Stimulated activated naive CD4-positive, alpha-beta T cell (primary cell): ENCODE measurements around the gene TXNRD1.

Source experiments
- DNase-seq, 6 experiments: peaks; one replicate each; lab custom pipeline; 2025; lab: John Stamatoyannopoulos, UW

Gene TXNRD1

GRCh38 chr12:104350211-104351056 lies 134.9 kb downstream of the TXNRD1 start:
- no peak for DNase-seq

GRCh38 chr12:104351057-104351983 lies 135.7 kb downstream of the TXNRD1 start:
- DNase-seq, result no peak

DNA sequence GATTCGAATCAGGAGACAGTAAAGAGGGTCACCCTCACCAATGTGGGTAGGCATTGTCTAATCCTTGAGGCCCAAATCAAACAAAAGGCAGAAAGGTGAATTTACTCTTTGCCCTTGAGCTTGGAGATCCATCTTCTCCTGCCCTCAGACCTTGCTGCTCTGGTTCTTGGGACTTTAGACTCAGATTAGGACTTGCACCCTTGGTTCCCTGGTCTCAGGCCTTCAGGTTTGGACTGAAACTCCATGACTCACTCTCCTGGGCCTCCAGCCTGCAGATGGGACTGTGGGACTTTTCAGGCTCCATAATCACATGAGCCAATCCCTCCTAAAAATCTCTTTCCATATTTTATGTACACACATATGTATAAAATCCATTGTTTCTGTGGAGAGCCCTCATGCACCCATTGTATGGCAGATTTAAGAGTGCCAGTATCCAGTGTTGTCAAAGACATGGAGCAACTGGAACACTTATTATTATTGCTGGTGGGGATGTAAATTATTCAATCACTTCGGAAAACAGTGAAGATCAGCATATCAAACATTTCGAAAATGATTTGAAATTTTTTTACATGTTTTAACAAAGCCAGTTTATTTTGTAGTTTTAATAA lies 136.6 kb downstream of the TXNRD1 start:
- DNase-seq, result no peak

DNA sequence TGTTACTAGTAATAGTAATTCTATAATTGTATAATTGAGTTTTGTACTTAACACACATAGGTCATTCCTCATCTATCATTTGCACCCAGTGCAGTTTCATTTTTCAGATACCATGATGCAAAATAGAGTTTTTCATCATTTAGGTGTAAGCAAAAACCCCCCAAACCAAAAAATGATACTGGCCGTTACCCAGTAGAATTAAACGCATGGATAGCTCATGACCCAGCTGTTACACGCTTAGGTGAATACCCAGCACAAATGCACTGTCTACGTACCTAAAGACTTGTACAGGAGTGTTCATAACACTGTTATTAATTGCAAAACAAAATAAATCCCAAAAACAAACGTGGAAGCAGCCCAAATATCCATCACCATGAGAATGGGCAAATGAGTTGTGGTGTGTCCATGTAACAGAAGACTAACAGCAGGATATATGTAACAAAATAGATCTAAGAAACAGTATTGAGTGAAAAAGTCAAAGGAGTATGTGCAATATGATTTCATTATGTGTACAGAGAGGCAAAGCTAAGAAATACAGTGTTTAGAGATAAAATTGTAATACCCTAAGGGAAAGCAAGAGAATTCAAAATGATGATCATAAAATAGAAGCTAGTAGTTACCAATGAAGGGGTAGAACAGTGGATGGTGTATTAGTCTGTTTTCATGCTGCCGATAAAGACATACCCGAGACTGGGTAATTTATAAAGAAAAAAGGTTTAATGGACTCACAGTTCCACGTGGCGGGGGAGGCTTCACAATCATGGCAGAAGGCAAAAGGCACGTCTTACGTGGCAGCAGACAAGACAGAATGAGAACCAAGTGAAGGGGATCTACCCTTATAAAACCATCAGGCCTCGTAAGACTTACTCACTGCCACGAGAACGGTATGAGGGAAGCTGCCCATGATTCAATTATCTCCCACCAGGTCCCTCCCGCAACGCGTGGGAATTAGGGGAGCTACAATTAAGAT lies 137.7 kb downstream of the TXNRD1 start:
- no peak for DNase-seq

- no peak for DNase-seq
These were observed 138.7 kb downstream of the TXNRD1 start for GRCh38 chr12:104354167-104354867.

GRCh38 chr12:104354868-104355570 lies 139.4 kb downstream of the TXNRD1 start:
- DNase-seq, result no peak

GRCh38 chr12:104355630-104356029 lies 140.1 kb downstream of the TXNRD1 start:
- DNase-seq, result no peak

- DNase-seq, result no peak
These were observed 140.9 kb downstream of the TXNRD1 start for GRCh38 chr12:104356231-104357115.

DNA sequence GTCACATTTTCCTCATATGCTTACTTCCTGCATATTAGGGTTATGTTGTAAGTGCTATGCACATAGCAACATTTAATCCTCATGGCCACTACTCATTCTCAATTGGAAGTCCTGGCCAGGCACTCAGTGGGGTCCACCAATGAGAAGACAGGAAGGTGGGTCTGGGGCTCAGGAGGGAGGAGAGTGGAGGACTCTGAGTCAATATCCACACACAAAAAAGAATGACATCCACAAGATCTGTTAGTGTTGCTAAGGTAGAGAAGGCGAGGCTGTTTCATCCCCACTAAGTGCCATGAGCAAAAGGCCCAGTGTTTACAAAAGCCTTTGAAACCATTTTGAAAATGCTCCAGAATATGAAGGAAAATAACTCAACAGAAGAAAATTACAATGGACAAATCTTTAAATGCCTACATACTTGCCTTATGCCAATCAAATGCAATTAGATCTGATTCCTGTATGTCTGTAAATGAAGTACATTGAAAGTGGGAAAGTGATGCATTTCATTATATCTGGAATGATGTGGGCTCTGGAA lies 141.9 kb downstream of the TXNRD1 start:
- DNase-seq, result no peak

DNA sequence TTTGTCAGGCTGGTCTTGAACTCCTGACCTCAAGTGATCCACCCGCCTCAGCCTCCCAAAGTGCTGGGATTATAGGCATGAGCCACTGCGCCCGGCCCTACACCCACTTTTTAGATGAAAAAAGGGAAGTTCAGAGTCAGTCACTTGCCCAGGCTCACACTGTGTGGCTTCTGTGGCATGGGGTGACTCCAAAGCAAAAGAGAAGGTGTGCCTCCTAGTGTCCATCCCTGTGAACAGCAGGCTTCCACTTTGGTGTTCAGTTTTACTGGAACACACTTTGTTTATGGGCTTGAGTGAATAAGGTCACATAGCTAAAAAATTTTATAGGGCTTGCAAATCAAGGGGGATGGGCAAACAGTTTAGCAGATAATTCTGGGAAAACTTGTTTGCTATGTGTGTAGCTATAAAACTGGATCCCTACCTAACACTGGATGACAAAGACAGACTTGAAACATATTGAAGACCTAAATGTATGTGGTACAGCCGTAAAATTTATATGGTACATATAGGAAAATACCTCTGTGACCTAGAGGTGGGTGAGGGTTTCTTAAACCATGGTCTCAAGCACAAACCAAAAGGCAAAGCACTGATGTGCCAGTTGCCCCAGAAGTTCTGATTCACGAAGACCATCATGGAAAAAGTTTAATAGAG lies 142.9 kb downstream of the TXNRD1 start:
- peak; percentile 32 to 74 (median 44) for DNase-seq

DNA sequence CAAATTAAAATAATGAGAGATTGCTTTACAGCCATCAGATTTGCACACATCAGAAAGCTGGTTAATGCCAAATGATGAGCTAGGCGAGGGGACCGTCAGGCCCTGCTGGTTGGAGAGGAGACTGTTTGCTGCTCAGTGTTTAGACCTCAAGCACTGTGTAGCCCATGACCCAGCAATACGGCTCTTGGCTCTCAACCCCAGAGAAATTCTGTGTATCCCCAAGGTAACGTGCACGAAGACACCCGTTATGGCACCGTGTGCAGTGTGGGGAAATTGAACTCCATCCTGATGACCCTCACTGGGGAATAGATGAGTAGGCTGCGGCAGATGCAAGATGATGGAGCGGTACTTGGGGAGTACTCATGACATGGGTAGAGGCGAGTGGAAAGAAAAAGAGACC lies 143.6 kb downstream of the TXNRD1 start:
- DNase-seq, result no peak

- DNase-seq, result no peak
These were observed 144.6 kb downstream of the TXNRD1 start for GRCh38 chr12:104360157-104360556.

GRCh38 chr12:104360983-104361707 lies 145.6 kb downstream of the TXNRD1 start:
- DNase-seq, result no peak

DNA sequence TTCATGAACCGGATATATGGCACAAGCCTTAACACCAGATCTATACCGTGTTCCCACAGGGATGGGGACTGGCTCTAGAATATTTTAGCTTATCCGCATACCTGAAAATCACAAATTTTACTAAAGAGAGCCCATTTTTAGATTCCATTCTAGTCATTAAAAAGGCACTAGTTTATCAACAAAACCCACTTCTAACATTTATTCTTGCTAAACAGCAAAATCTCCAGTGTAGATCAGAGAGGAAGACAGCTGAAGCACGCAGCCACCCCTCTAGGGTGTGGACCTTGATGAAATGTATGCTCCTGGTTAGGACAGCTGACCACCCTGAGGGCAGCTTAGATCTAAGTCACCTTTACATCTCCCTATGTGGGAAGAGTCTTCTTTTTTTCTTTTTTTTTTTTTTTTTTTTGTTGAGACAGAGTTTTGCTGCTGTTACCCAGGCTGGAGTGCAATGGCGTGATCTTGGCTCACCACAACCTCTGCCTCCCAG lies 150.4 kb downstream of the TXNRD1 start:
- DNase-seq, result no peak

GRCh38 chr12:104369708-104370107 lies 154.1 kb downstream of the TXNRD1 start:
- DNase-seq, result no peak

- no peak for DNase-seq
These were observed 155.7 kb downstream of the TXNRD1 start for GRCh38 chr12:104371043-104371870.
